A549 treated with CpdA at 1 μM for 4 hours (cell line): ENCODE results near the gene PLCH1. TPM values are rescaled to one million over a fixed set of nuclear protein-coding genes. Genes with fewer than 3 reads are reported as not detected.

Experiments
- total RNA-seq: library from RNA; stranded (reverse); fragments of 200-300 nt; extraction: Qiagen RNA extraction; gene quantifications from 5 replicates; pipeline ENCODE4 v1.2.3, GENCODE V29; 2022; ENCODE audit warnings: low read depth

Gene PLCH1
- 1.1 to 1.5 TPM (median 1.1 TPM) in 5 replicates for total RNA-seq

GRCh38 chr3:155744626-155745324 lies at the start of gene PLCH1:
Gene PLCH1 (minus strand): TSS chr3:155745071. CDS start chr3:155704224, 40,847 bp downstream.

Other genes with a start within 250 kb of the PLCH1 start
- gene C3orf33, start 61.2 kb upstream of the PLCH1 start, total RNA-seq: 6.3 to 7.4 TPM (median 6.6 TPM) in 5 replicates
- gene SLC33A1, start 109.4 kb upstream of the PLCH1 start, total RNA-seq: 18.2 to 20.5 TPM (median 19.2 TPM) in 5 replicates
- 82.2 to 112 TPM (median 84.1 TPM) in 5 replicates for gene GMPS, start 125.6 kb upstream of the PLCH1 start, total RNA-seq